Ovary (tissue), 9 donors: Measurements from ENCODE around the gene OR10C1. TPM values are rescaled to one million over a fixed set of nuclear protein-coding genes. Genes with fewer than 3 reads are reported as not detected.

Source experiments
- DNase-seq, 5 donors: peaks; one replicate each; pipeline ENCODE4 v3.0.0-alpha.2; 2019 to 2020
- H3K27ac ChIP-seq, 2 donors: fragments of 200-600 bp; one replicate each; pipeline versions ENCODE4 v1.5.1 to v1.8.0; 2019 to 2022
- H3K27me3 ChIP-seq: fragments of 200-600 bp; one replicate; pipeline ENCODE4 v1.8.0; 2022
- H3K36me3 ChIP-seq: fragments of 200-600 bp; sonication (generic); one replicate; pipeline ENCODE4 v1.5.1; 2019
- H3K4me1 ChIP-seq: one replicate; pipeline ENCODE4 v1.8.1; 2013; ENCODE audit warnings: mild to moderate bottlenecking, moderate library complexity; ENCODE audit not compliant: insufficient read depth
- H3K4me3 ChIP-seq: fragments of 200-600 bp; sonication (generic); one replicate; pipeline ENCODE4 v1.5.1; 2017
- H3K9me3 ChIP-seq, 2 donors: fragments of 200-600 bp in 1 of 2; sonication (generic) in 1 of 2; one replicate each; pipeline versions ENCODE4 v1.5.1 to v1.8.1; 2013 to 2019; ENCODE audit warnings: mild to moderate bottlenecking in 1 of 2, moderate library complexity in 1 of 2
- CTCF ChIP-seq, 3 donors: fragments of 450-650 bp in 2 of 3; fragments of 200-600 bp in 1 of 3; IDR thresholded peaks; one replicate each; pipeline versions ENCODE4 v1.5.1 to v1.8.0; 2016 to 2022; ENCODE audit warnings: antibody characterized with exemption in 3 of 3, mild to moderate bottlenecking in 1 of 3
- EP300 ChIP-seq: sonication (generic); formaldehyde crosslinking; IDR thresholded peaks from one replicate; pipeline ENCODE4 v1.6.1; 2017; ENCODE audit warnings: antibody characterized with exemption
- POLR2A ChIP-seq: fragments of 450-650 bp; IDR thresholded peaks from one replicate; pipeline ENCODE4 v1.6.1; 2017; ENCODE audit warnings: antibody characterized with exemption, mild to moderate bottlenecking, moderate library complexity
- WGBS, 3 donors: extraction: QIAGEN DNeasy Blood & Tissue Kit in 1 of 3; methylation state at CpG; one replicate each; pipeline versions ENCODE4 v1.1.5 to v1.1.7; 2013 to 2017; 5-methylcytosine and 5-hydroxymethylcytosine counted together
- intact Hi-C, 4 donors: fragments of 100-400 bp; cut with DNase I; formaldehyde crosslinking; loops; one replicate each; pipeline versions ENCODE4 v1.11.0 to v1.15.1; 2022 to 2023
- polyA plus RNA-seq, 2 donors: library from polyadenylated mRNA; stranded (reverse); fragments of 200-250 nt in 1 of 2; fragments of 350-450 nt in 1 of 2; fragmentation: Illumina TruSeq in 1 of 2; extraction: RNeasy Lipid Tissue Mini Kit (QIAGEN cat#74804) in 1 of 2; gene quantifications; one replicate each; pipeline ENCODE4 v1.2.3, GENCODE V29; 2013 to 2014
- total RNA-seq, 7 donors: library from RNA; depleted of rRNA in 2 of 7; stranded (reverse); fragments of >200 nt in 2 of 7; fragmentation: NEBNext Ultra II Directional in 3 of 7; extraction: Animal tissue kit (Norgen Biotek cat#: 25700) in 3 of 7; gene quantifications; one replicate each; pipeline versions ENCODE4 v1.1.0 to v1.2.4, GENCODE V29; 2016 to 2023
- donor health status: DM: no; HTN: no; CAD: no; lungs with moderate emphysema.
- donor health status: DM: no; HTN: no; CAD: no.
- donor health status: Bipolar disorder and iron deficiency.
- donor health status: DM: yes; HTN: yes; CAD: no.
- donor health status: DM: no; HTN: no; CAD: no.
- donor health status: DM: yes; HTN: yes; CAD: no.

The OR10C1 gene
- total and polyA plus RNA-seq, 9 donors, result not detected

- no peaks in the 10 kb centered on the region for H3K9me3 ChIP-seq
- no peak within 1 kb of the TSS for H3K4me3 ChIP-seq
These were observed 24.5 kb upstream of the OR10C1 start, which contains the start of gene OR12D1 for GRCh38 chr6:29414588-29414987. OR12D1 (plus strand) TSS chr6:29414928.

GRCh38 chr6:29419516-29419915 is 19.6 kb upstream of the OR10C1 start:
- intact Hi-C loops, result no loop called here
- TF ChIP-seq EP300 (no peak), POLR2A (no peak), CTCF (IDR thresholded peaks at IDR 0.05) (no peak)
- WGBS, 3 donors, result 67 to 77% (median 72%) methylated on average over 3 of the region's 3 CpGs
- Histone ChIP-seq H3K27ac (no peak overlapping the region), H3K36me3 (no peaks in the 10 kb centered on the region), H3K4me3 (no peak overlapping the region), H3K27me3 (no peaks in the 10 kb centered on the region), H3K9me3 (no peaks in the 10 kb centered on the region), H3K4me1 (no peaks in the 10 kb centered on the region)
- no peak for DNase-seq

More at GRCh38 chr6:29414588-29414987, 24.5 kb upstream of the OR10C1 start, which contains the start of gene OR12D1:
- DNase-seq, result no peak
- Histone ChIP-seq H3K36me3 (no peaks in the 10 kb centered on the region), H3K27me3 (no peaks in the 10 kb centered on the region), H3K4me1 (no peaks in the 10 kb centered on the region), H3K27ac (no peak within 1 kb of the TSS)
- intact Hi-C loops, result no loop called here
- TF ChIP-seq POLR2A (no peak), CTCF (IDR thresholded peaks at IDR 0.05) (no peak), EP300 (no peak)

GRCh38 chr6:29424168-29424567 is 14.9 kb upstream of the OR10C1 start:
- Histone ChIP-seq H3K27me3 (no peaks in the 10 kb centered on the region), H3K4me1 (no peaks in the 10 kb centered on the region), H3K36me3 (no peaks in the 10 kb centered on the region), H3K27ac (no peak overlapping the region), H3K9me3 (no peaks in the 10 kb centered on the region), H3K4me3 (no peak overlapping the region)
- TF ChIP-seq POLR2A, result no peak
- TF ChIP-seq EP300, result no peak
- no peak for TF ChIP-seq CTCF (IDR thresholded peaks at IDR 0.05)
- intact Hi-C loops, result no loop called here
- DNase-seq, result no peak
- WGBS, 3 donors, result 73 to 94% (median 85%) methylated on average over 2 of the region's 2 CpGs

- Histone ChIP-seq H3K9me3 (no peaks in the 10 kb centered on the region), H3K27me3 (no peaks in the 10 kb centered on the region), H3K4me3 (no peak overlapping the region), H3K36me3 (no peaks in the 10 kb centered on the region), H3K4me1 (no peaks in the 10 kb centered on the region), H3K27ac (no peak overlapping the region)
- WGBS, 3 donors, result 44 to 51% (median 49%) methylated on average over 2 of the region's 2 CpGs
- intact Hi-C loops, result no loop called here
- DNase-seq, result no peak
- TF ChIP-seq POLR2A (no peak), CTCF (IDR thresholded peaks at IDR 0.05) (no peak), EP300 (no peak)
These were observed 14.5 kb upstream of the OR10C1 start for GRCh38 chr6:29424575-29424974.
